OCI-LY3 (cell line): ENCODE measurements around the gene CDK17.

Source experiments
- EZH2phosphoT487 ChIP-seq: fragments of 200-600 bp; shearing (Covaris generic); IDR thresholded peaks from 2 replicates; pipeline ENCODE4 v1.6.1; 2018; ENCODE audit warnings: antibody characterized with exemption, mixed run types, low read depth
- TF ChIP-seq, protein P1 (sequence below): fragments of 200-600, 300-600 bp; sonication (generic); IDR thresholded peaks from 2 replicates; pipeline ENCODE4 v1.5.1; 2014; ENCODE audit warnings: antibody characterized with exemption, low read length, low read depth

DNA sequence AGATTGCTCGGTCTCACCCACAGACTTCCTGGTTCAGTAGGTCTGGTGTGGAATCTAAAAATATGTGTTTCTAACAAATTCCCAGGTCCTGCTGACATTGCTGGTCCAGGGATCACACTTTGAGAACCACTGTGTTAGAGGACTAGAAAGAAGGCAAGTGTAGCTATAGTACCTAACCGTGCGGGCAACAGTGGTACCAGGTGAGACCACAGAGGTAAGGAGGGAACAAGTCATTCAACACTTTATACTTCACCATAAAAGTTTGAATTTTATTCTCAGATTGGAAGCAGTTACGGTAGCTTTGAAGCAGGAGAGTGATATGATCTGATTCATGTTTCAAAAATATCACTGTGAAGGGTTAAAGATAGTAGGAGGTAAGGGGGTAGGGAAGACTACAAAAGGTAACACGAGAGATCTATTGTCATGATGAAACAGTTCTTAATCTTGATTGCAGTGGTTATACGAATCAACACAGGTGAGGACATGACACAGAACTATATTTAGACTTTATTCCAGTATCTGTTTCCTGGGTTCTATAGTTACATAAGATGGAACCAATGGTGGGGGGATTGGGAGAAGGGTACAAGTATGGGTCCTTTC lies 73.5 kb downstream of the CDK17 start:
- TF ChIP-seq, protein P1, sequence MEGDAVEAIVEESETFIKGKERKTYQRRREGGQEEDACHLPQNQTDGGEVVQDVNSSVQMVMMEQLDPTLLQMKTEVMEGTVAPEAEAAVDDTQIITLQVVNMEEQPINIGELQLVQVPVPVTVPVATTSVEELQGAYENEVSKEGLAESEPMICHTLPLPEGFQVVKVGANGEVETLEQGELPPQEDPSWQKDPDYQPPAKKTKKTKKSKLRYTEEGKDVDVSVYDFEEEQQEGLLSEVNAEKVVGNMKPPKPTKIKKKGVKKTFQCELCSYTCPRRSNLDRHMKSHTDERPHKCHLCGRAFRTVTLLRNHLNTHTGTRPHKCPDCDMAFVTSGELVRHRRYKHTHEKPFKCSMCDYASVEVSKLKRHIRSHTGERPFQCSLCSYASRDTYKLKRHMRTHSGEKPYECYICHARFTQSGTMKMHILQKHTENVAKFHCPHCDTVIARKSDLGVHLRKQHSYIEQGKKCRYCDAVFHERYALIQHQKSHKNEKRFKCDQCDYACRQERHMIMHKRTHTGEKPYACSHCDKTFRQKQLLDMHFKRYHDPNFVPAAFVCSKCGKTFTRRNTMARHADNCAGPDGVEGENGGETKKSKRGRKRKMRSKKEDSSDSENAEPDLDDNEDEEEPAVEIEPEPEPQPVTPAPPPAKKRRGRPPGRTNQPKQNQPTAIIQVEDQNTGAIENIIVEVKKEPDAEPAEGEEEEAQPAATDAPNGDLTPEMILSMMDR = no peak
- TF ChIP-seq EZH2phosphoT487 = no peak
